Midbrain (tissue), 1 donor: ENCODE results near the gene SMIM21.

Experiments used
- DNase-seq: peaks from one replicate; lab custom pipeline; 2025; lab: John Stamatoyannopoulos, UW

SMIM21 gene

DNA sequence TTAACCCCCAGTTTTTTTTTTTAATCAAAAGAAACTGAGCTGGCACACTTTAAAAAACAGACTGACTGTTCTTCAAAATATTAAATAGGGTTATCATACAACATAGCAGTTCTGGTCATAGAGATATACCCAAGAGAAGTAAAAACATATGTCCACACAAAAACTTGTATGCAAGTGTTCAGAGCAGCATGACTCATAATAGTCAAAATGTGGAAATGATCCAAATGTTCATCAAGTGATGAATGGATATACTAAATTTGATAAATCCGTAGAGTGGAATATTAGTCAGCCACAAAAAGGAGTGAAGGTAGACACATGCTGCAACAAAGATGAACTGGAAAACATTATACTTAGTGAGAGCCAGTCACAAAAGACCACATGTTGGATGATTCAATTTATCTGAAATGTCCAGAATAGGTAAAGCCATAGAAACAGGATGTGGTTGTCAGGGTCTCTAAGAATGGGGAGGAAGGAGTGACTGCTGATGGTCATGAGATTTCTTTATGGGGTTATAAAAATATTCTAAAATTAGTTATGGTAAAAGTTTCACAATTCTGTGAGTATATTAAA, 5.1 kb downstream of the SMIM21 start:
- no peak for DNase-seq

- DNase-seq, result no peak
Observed at GRCh38 chr18:75421656-75422055, 5.8 kb downstream of the SMIM21 start.

GRCh38 chr18:75418293-75419005, 9.1 kb downstream of the SMIM21 start:
- DNase-seq, result no peak

GRCh38 chr18:75410611-75411010, 16.9 kb downstream of the SMIM21 start:
- DNase-seq, result no peak

- DNase-seq, result no peak
Observed at GRCh38 chr18:75409806-75410205, 17.7 kb downstream of the SMIM21 start.

GRCh38 chr18:75408554-75409506, 18.7 kb downstream of the SMIM21 start:
- no peak for DNase-seq

DNA sequence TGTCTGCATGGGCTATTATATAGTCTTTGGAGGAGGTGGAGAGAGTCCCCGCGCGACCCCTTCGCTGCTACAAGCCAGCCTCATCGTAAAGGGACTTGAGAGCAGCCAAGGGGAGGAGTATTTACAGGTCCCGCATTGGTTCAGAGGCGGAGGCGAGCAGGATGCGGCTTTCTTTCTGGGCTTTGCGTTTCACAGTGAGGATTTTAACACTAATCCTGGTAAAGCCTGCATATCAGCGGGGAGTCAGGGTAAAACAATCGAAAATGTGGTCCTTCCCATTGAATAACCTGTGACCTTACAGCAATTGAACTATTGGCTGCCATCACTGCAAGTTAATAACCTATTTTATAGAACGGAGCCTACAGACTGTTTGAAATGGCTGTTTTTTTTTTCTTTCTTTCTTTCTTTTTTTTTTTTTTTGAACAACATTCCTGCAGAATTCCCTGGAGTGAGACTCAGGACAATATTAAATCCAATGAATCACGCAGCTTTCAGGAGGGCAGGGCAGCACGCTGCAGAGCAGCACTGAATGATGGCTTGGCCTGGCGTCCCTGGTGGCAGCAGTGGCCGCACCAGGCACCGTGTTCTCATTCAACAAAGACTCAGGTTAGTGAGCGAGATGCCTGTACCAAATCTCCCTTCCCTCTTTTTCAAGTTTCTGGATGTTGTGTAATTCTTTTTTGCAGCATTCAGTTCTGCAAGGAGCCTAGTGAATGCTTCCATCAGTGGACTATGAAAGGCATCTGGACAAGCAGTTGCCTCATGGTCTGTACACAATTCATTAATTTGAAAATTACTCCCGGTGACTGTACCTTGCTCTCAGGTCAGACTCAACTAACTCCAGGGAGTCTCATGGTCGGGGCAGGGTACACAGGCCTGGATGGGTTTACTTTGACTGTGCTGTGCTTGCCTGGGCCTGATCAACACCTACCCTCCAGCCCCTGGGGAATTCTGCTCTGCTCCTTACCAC, 19.8 kb downstream of the SMIM21 start:
- no peak for DNase-seq

GRCh38 chr18:75406491-75407445, 20.7 kb downstream of the SMIM21 start:
- no peak for DNase-seq

- no peak for DNase-seq
Observed at GRCh38 chr18:75405351-75405750, 22.2 kb downstream of the SMIM21 start.

DNA sequence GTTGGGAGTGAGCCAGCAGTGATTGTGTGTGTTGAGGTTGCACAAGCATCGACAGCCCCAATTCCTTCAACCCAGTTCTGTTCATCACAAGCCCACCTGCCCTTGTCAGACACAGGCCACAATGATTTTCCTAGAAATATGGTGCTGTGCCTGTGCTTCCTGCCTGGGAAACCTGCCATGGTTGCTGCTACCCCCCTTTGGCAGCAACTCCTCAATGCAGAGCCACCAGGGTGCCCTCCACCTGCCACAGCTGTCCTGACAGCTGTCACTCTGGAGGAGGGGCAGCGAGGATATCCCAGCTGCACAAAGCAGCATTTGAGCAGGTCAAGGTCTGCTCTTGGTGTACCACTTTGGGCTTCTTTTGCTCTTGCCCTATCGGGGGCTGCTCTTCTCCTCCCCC, 27.1 kb downstream of the SMIM21 start:
- no peak for DNase-seq

GRCh38 chr18:75395137-75395536, 32.4 kb downstream of the SMIM21 start:
- DNase-seq, result no peak

DNA sequence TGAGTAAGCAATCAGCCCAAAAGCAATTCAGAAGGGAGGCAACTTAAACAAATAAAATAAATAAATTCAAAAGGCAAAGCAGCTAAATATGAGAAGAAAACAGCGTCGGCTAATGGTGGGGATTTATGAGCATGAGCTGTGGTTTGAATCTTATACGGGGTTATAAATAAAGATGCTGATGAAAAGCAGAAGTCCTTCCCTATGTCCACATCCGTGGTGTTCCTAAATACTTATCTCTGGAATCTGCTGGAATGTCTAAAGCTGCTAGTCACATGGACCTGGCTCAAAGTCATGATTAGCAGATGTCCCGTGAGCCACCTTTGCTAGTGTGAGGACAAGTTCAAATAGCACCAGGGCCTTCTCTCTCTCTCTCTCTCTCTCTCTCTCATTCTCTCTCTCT, 33.8 kb downstream of the SMIM21 start:
- no peak for DNase-seq

GRCh38 chr18:75392226-75392578, 35.3 kb downstream of the SMIM21 start:
- DNase-seq, result no peak

DNA sequence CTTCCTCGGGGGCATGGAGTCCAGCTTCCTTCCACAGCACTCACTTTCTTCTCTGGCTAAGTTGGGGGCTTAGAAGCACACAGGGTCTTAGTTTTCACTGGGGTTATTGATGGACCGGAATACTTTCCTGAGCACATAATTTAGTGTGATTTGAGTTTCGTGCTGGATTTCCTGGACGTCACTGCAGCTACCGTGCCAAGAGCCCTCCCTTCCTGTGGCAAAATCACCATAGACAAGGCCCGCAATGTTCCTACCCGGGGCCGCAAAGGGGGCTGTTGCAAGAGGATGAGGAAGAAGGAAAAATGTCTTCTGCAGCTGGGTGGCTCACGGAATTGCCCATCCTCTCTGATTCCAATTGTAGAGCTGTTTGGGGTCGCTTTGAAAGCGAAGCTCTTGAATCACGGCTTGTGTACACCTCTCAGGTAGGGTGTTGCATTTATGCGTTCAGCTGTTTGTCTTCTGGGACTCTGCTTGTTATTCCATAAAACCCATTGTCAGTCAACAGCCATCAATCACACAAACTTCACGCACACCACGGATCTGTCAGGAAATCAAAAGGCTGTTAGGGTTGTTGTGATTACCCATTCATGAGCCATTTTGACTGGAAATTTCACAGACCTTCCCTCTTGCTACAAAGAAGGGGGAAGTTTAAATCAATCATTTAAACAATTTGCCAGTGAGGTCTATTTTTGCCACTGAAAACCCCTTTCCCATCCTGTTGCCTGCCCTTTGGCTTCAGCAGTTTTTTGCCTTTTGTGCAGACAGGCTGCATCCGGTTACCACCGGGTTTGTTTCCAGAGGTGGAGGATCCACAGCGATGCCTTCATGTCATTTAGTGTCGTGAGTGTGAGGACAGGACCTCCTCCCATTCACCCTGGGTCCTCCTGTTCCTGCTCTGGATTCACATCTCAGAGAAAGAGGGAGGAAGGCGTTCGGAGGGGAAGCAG, 36.0 kb downstream of the SMIM21 start:
- DNase-seq, result no peak

- no peak for DNase-seq
Observed at GRCh38 chr18:75390854-75391253, 36.6 kb downstream of the SMIM21 start.

GRCh38 chr18:75384144-75384543, 43.4 kb downstream of the SMIM21 start:
- no peak for DNase-seq

DNA sequence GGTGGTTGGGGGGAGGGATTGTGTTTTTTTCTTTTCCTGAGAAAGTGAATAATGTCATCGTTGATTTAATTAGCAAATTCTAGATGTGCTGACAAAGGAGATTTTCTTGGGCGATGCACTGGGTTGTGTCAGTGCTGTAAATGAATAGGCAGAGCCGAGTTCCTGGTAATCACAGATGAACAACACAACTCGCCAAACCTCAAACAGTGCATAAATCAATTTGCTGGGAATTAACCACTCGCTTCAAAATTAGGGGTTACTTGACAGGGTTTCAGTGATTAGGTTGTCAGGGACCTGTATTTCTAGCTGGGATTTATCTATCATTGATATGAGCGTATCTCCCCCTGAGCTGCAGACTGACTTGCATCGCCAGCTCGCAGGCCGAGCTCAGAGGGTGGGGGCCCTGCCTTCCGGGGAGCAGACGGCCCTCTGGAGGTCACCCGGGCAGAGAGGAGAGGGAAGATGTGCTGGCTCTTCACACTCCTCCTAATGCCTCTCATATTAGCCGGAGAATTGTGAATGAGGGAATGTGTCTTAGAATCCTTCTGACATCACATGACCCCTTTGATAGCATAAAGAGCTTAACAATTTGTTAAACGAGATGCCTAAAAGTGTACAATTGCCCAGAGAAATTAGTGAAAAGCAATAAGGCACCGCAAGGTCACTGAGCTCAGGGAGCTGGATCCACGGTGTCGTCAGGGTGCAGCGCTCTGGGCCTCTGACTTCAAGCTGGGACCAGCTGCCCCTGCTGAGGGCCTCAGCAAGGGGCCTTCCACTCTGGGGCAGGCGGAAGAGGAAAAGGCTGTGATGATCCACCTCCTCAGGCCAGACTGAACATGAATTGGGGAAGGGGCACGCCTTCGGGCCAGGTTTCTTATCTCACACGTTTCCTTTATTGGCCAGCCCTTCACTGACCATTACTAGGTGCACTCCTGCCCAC, 48.9 kb downstream of the SMIM21 start:
- DNase-seq, result no peak

- DNase-seq, result no peak
Observed at GRCh38 chr18:75377926-75378325, 49.6 kb downstream of the SMIM21 start.
